Upper lobe of right lung (tissue), 1 donor: ENCODE measurements around the gene PPP1R14C. TPM values are rescaled to one million over a fixed set of nuclear protein-coding genes. Genes with fewer than 3 reads are reported as not detected.
"Not testable (repeated sequence)": the region's sequence is repeated elsewhere in the genome, so short reads cannot be mapped to it uniquely, and the experiment has no call there.

Experiments
- ATAC-seq: fragments of 200-7000 bp; cut with Tn5 transposase; one replicate; pipeline ENCODE4 v1.9.1; 2020; ENCODE audit warnings: mild to moderate bottlenecking, moderate library complexity
- DNase-seq: peaks from one replicate; pipeline ENCODE4 v3.0.0-alpha.2; 2020
- H3K27ac ChIP-seq: fragments of 200-600 bp; one replicate; pipeline ENCODE4 v1.8.0; 2022
- H3K27me3 ChIP-seq: fragments of 200-600 bp; one replicate; pipeline ENCODE4 v1.8.0; 2022; ENCODE audit warnings: mild to moderate bottlenecking
- H3K36me3 ChIP-seq: fragments of 200-600 bp; one replicate; pipeline ENCODE4 v1.8.0; 2022
- H3K4me1 ChIP-seq: fragments of 200-600 bp; one replicate; pipeline ENCODE4 v1.8.0; 2022
- H3K4me3 ChIP-seq: fragments of 200-600 bp; one replicate; pipeline ENCODE4 v1.8.0; 2022; ENCODE audit warnings: mild to moderate bottlenecking
- H3K9me3 ChIP-seq: fragments of 200-600 bp; one replicate; pipeline ENCODE4 v1.8.0; 2022
- CTCF ChIP-seq: fragments of 200-600 bp; IDR thresholded peaks from one replicate; pipeline ENCODE4 v1.8.0; 2022; ENCODE audit warnings: antibody characterized with exemption
- intact Hi-C: fragments of 100-400 bp; cut with DNase I; formaldehyde crosslinking; loops from one replicate; pipeline ENCODE4 v1.11.0; 2022
- total RNA-seq: library from RNA; stranded (reverse); fragmentation: NEBNext Ultra II Directional; extraction: Animal tissue kit (Norgen Biotek cat#: 25700); gene quantifications from one replicate; pipeline ENCODE4 v1.2.1, GENCODE V29; 2021
- donor health status: DM: no; HTN: yes; CAD: no; lungs with severe emphysema.

PPP1R14C gene
- total RNA-seq, 1 donor from 2014 or later, result 10.0 TPM

DNA sequence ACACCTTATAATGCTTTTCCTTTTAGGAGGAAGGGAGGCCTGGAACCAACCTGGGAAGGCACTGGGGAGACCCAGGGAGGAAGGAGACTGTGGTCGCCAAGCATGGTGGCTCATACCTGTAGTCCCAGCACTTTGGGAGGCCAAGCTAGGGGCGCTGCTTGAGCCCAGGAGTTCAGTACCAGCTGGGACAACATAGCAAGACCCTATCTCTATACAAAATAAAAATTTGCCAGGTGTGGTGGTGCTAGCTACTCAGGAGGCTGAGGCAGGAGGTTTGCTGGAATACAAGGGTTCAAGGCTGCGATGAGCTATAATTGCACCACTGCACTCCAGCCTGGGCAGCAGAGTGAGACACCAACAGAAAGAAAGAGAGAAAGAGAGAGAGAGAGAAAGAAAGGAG lies 36.2 kb downstream of the PPP1R14C start:
- no peaks in the 10 kb centered on the region for H3K9me3 ChIP-seq
- no peak overlapping the region for H3K27ac ChIP-seq
- H3K36me3 ChIP-seq, result no peaks in the 10 kb centered on the region
- H3K4me1 ChIP-seq, result peaks cover 8% of the 10 kb centered on the region
- no peak for DNase-seq
- TF ChIP-seq CTCF, result no peak
- H3K27me3 ChIP-seq, result no peaks in the 10 kb centered on the region
- ATAC-seq, result no peak
- intact Hi-C loops, result no loop called here
- H3K4me3 ChIP-seq, result no peak overlapping the region

DNA sequence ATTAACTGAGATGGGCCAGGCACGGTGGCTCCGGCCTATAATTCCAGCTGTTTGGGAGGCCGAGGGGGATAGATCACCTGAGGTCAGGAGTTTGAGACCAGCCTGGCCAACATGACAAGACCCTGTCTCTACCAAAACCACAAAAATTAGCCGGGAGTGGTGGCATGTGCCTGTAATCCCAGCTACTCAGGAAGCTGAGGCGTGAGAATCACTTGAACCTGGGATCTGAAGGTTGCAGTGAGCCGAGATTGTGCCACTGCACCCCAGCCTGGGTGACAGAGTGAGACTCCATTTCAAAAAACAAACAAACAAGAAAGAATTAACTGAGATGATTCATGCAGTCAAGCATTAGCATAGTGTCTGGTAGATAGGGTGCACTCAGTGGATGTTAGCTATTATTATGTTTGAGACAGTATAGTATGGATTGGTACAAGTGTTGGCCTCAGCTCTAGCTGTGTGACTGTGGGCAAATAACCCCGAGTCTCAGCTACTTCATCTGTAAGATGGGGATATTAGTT lies 37.1 kb downstream of the PPP1R14C start:
- H3K27ac ChIP-seq, H3K27me3 ChIP-seq, DNase-seq, H3K36me3 ChIP-seq, H3K4me3 ChIP-seq, H3K9me3 ChIP-seq, intact Hi-C loops, ATAC-seq, H3K4me1 ChIP-seq: not testable (repeated sequence)

DNA sequence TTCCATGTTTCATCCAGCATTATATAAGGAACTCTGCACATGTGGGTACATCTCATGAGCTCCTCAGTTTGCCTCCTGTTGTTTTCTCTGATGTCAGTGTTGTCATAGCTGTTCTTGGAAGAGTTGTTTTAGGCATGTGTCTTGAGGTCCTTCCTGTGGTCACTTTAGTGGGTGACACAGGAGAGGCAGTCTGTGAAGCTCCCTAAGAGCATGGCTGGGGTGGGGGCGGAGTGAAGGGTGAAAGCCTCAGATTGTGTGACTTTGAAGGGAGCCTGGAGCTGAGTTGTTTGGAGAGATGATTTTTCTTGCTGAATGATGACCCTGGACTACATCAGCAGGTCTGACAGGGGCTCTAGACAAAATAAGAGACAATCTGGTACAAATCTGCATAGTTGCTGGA lies 37.7 kb downstream of the PPP1R14C start:
- intact Hi-C loops, result no loop called here

GRCh38 chr6:150182460-150183078 lies 39.7 kb downstream of the PPP1R14C start:
- Histone ChIP-seq H3K9me3 (no peaks in the 10 kb centered on the region), H3K4me3 (no peak overlapping the region), H3K36me3 (no peaks in the 10 kb centered on the region), H3K27ac (no peak overlapping the region), H3K27me3 (no peaks in the 10 kb centered on the region), H3K4me1 (peaks cover 2% of the 10 kb centered on the region)
- DNase-seq (no peak), ATAC-seq (no peak)
- TF ChIP-seq CTCF, result no peak
- intact Hi-C loops, result no loop called here

More for the DNA sequence above, 37.7 kb downstream of the PPP1R14C start:
- no peaks in the 10 kb centered on the region for H3K9me3 ChIP-seq
- no peak for DNase-seq
- H3K4me1 ChIP-seq, result peaks cover 8% of the 10 kb centered on the region
- ATAC-seq, result no peak
- H3K27ac ChIP-seq, result no peak overlapping the region
- H3K27me3 ChIP-seq, result no peaks in the 10 kb centered on the region
- no peak overlapping the region for H3K4me3 ChIP-seq
- H3K36me3 ChIP-seq, result no peaks in the 10 kb centered on the region
- no peak for TF ChIP-seq CTCF

DNA sequence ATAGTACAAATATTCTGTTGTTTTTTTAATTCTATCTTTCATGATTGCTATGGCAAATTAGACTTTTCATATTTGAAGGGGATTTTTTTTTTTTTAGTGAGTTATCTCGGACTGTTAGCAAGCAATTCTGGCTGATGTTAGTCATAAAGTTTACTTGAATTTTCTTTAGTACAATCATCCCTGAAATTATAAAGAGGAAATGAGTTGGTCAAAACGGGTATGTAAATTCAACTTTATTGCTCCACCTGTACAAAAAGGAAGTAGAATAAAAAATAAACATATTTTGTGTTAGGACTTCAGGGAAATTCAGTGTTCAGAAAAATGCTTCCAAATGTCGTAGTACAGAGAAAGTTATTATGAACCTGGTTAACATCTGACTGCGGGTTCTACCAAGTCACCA lies 40.3 kb downstream of the PPP1R14C start:
- ATAC-seq (no peak), DNase-seq (no peak)
- TF ChIP-seq CTCF, result no peak
- Histone ChIP-seq H3K4me3 (no peak overlapping the region), H3K27ac (no peak overlapping the region), H3K4me1 (no peaks in the 10 kb centered on the region), H3K9me3 (no peaks in the 10 kb centered on the region), H3K36me3 (no peaks in the 10 kb centered on the region), H3K27me3 (no peaks in the 10 kb centered on the region)
- intact Hi-C loops, result no loop called here

DNA sequence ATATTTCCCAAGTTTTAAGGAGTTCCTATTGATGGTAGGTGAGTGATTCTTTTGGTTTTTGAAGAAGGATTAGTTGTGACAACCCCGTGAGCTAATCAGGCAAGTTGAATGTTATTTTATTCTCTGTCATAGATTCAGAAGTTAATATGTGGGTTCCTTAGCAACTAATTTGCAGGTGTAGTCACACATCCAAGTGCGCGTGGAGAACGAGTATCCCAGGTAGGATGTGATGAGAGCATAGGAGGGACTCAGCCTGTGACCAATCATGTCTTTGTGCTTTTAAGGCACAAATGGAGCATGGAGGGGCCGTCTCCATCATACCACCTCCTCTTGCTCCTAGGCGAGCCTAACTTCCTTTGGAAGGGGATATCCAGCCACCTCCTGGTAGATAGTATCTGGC lies 41.1 kb downstream of the PPP1R14C start:
- TF ChIP-seq CTCF, result no peak
- Histone ChIP-seq H3K4me1 (no peaks in the 10 kb centered on the region), H3K4me3 (no peak overlapping the region), H3K27me3 (no peaks in the 10 kb centered on the region), H3K9me3 (no peaks in the 10 kb centered on the region), H3K36me3 (no peaks in the 10 kb centered on the region), H3K27ac (no peak overlapping the region)
- DNase-seq, result no peak
- ATAC-seq, result no peak
- intact Hi-C loops, result no loop called here
